Right lobe of liver (tissue), 4 donors: ENCODE data around the gene PRKACA.

Experiments
- CTCF ChIP-seq, 4 donors: fragments of 200-600 bp in 3 of 4; fragments of 450-650 bp in 1 of 4; IDR thresholded peaks; one replicate each; pipeline versions ENCODE4 v1.5.1 to v1.8.0; 2016 to 2022; ENCODE audit warnings: antibody characterized with exemption in 4 of 4, mild to moderate bottlenecking in 2 of 4
- POLR2A ChIP-seq: fragments of 450-650 bp; IDR thresholded peaks from one replicate; pipeline ENCODE4 v1.6.1; 2017; ENCODE audit warnings: antibody characterized with exemption, mild to moderate bottlenecking
- donor health status: DM: no; HTN: no; CAD: no.
- donor health status: DM: no; HTN: no; CAD: no.
- donor health status: DM: no; HTN: yes; CAD: no.

DNA sequence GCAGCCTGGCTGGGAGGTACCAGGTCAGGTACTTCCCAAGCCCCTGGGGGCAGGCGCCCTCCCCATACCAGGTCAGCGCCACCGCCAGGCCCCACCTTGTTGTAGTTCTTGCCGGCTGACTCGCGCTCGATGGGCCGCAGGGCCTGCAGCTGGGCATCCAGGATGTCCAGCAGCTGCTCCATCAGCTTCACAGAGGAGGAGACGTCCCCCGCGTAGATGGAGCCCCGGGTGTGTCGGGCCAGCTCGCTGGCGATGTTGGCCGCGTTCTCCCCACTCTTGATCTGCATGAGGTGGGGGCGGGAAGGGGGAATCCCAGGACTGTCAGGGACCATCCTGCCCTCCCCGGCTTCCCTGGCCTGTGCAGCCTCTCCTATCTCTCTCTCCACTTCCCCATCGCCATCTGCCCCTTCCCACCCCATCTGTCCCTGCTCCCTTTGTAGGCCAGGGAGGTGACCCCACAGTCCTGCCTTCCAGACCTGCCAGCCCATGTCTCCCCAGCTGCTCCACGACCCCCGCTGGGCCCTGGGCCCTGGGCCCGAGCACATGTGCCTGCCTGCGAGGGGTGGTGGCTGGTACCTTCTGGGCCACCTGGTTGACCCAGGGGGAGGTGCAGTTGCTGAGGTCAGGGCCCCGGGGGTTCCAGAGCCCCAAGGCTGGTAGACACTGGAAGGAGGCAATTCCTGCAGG lies 42.6 kb upstream of the PRKACA start:
- TF ChIP-seq POLR2A (no peak), CTCF (IDR thresholded peaks at IDR 0.05) (no peak)
